ENCODE data around the gene EVX2.

DNA sequence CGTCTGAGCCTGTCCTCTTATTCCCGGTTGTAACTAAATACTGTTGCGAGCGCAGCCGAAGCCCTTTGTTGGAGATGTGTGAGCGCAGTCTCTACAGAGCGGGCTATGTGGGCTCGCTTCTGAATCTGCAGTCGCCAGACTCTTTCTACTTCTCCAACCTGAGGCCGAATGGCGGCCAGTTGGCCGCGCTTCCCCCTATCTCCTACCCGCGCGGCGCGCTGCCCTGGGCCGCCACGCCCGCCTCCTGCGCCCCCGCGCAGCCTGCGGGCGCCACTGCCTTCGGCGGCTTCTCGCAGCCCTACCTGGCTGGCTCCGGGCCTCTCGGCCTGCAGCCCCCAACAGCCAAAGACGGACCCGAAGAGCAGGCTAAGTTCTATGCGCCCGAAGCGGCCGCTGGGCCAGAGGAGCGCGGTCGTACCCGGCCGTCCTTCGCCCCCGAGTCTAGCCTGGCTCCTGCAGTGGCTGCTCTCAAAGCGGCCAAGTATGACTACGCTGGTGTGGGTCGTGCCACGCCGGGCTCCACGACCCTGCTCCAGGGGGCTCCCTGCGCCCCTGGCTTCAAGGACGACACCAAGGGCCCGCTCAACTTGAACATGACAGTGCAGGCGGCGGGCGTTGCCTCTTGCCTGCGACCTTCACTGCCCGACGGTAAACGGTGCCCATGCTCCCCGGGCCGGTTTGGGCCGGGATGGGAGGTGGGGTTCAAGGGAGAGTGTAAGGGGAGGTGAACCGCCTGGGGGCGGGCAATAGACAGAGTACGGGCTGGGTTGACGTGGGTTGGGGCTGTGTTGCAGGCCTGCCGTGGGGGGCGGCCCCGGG lies 16.2 kb upstream of the EVX2 start, which contains the start of gene HOXD12:
- TF ChIP-seq, protein P1, sequence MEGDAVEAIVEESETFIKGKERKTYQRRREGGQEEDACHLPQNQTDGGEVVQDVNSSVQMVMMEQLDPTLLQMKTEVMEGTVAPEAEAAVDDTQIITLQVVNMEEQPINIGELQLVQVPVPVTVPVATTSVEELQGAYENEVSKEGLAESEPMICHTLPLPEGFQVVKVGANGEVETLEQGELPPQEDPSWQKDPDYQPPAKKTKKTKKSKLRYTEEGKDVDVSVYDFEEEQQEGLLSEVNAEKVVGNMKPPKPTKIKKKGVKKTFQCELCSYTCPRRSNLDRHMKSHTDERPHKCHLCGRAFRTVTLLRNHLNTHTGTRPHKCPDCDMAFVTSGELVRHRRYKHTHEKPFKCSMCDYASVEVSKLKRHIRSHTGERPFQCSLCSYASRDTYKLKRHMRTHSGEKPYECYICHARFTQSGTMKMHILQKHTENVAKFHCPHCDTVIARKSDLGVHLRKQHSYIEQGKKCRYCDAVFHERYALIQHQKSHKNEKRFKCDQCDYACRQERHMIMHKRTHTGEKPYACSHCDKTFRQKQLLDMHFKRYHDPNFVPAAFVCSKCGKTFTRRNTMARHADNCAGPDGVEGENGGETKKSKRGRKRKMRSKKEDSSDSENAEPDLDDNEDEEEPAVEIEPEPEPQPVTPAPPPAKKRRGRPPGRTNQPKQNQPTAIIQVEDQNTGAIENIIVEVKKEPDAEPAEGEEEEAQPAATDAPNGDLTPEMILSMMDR (IDR thresholded peaks at IDR 0.05) = no peak
- TF ChIP-seq POLR2A (IDR thresholded peaks at IDR 0.05) = no peak
- no peak for TF ChIP-seq POLR2AphosphoS5 (IDR thresholded peaks at IDR 0.05)
- no peak for TF ChIP-seq EP300 (IDR thresholded peaks at IDR 0.05; ENCODE audit: low read depth)
